A673 (cell line): ENCODE results near the gene TBC1D22A. TPM values are rescaled to one million over a fixed set of nuclear protein-coding genes. Genes with fewer than 3 reads are reported as not detected.
A peak's percentile ranks its signal among the peaks of the same experiment; 100 is the strongest.
"Not testable (repeated sequence)": the region's sequence is repeated elsewhere in the genome, so short reads cannot be mapped to it uniquely, and the experiment has no call there.

Experiments
- BruUV-seq: library from RNA; stranded (reverse); fragments of 400-500 nt; replicated peaks from 2 replicates; lab custom pipeline; 2021; lab: Mats Ljungman, UMichigan
- CTCF ChIA-PET: fragments of 300-600 bp; sonication (Branson Sonifier 250); formaldehyde crosslinking; loops from one replicate; lab custom pipeline; 2022; ENCODE audit warnings: antibody characterized with exemption; lab: Charles Lee
- POLR2A ChIA-PET: fragments of 300-600 bp; sonication (Branson Sonifier 250); formaldehyde crosslinking; loops from one replicate; lab custom pipeline; 2022; ENCODE audit warnings: antibody characterized with exemption; ENCODE audit not compliant: low non-redundant PET; lab: Charles Lee
- DNase-seq: peaks from one replicate; pipeline ENCODE4 v3.0.0-alpha.2; 2015; ENCODE audit warnings: low spot score
- H3K27ac ChIP-seq: fragments of 200-600 bp; sonication (generic); 2 replicates; pipeline ENCODE4 v1.5.1; 2016; ENCODE audit warnings: mixed run types, low read depth, mild to moderate bottlenecking, mixed read lengths, antibody characterized with exemption, low read length; ENCODE audit not compliant: poor library complexity, severe bottlenecking
- H3K27me3 ChIP-seq: fragments of 200-600 bp; sonication (generic); replicated peaks from 2 replicates; pipeline ENCODE4 v1.6.1; 2017; ENCODE audit warnings: mixed run types, low read depth, mild to moderate bottlenecking, mixed read lengths, antibody characterized with exemption, low read length; ENCODE audit not compliant: insufficient read depth, poor library complexity
- H3K36me3 ChIP-seq: fragments of 200-600 bp; sonication (generic); 2 replicates; pipeline ENCODE4 v1.6.1; 2016; ENCODE audit warnings: mixed run types, mild to moderate bottlenecking, mixed read lengths, antibody characterized with exemption, low read length; ENCODE audit not compliant: insufficient read depth, poor library complexity, severe bottlenecking
- H3K4me1 ChIP-seq: fragments of 200-600 bp; sonication (generic); 2 replicates; pipeline ENCODE4 v1.6.1; 2017; ENCODE audit warnings: mixed run types, mild to moderate bottlenecking, mixed read lengths, antibody characterized with exemption, low read length; ENCODE audit not compliant: insufficient read depth, poor library complexity, severe bottlenecking
- H3K4me3 ChIP-seq: fragments of 200-600 bp; sonication (generic); 2 replicates; pipeline ENCODE4 v1.5.1; 2016; ENCODE audit warnings: low read depth, mixed run types, mild to moderate bottlenecking, mixed read lengths, low read length; ENCODE audit not compliant: poor library complexity, severe bottlenecking
- H3K9me3 ChIP-seq: fragments of 200-600 bp; sonication (generic); 2 replicates; pipeline ENCODE4 v1.6.1; 2016; ENCODE audit warnings: mixed run types, low read depth, mild to moderate bottlenecking, mixed read lengths, antibody characterized with exemption, low read length; ENCODE audit not compliant: poor library complexity, severe bottlenecking
- CTCF ChIP-seq: fragments of 300-800, 200-600 bp; sonication (generic); conservative IDR thresholded peaks from 2 replicates; pipeline ENCODE4 v1.5.1; 2017; ENCODE audit warnings: low read depth, mild to moderate bottlenecking, antibody characterized with exemption, low read length, moderate library complexity, mixed read lengths
- EZH2 ChIP-seq: fragments of 200-600 bp; sonication (generic); IDR thresholded peaks from 2 replicates; pipeline ENCODE4 v1.6.1; 2017; ENCODE audit warnings: borderline replicate concordance, low read depth, mild to moderate bottlenecking, mixed read lengths, antibody characterized with exemption, low read length; ENCODE audit not compliant: poor library complexity, severe bottlenecking
- intact Hi-C: fragments of 100-400 bp; cut with micrococcal nuclease; formaldehyde crosslinking; loops from one replicate; pipeline ENCODE4 v1.10.0; 2022; ENCODE audit not compliant: unreplicated experiment
- total RNA-seq: library from RNA; stranded (reverse); gene quantifications from 2 replicates; pipeline ENCODE4 v1.2.3, GENCODE V29; 2021

The TBC1D22A gene
- total RNA-seq, 1 experiment from 2014 or later: 22.5 TPM

- ChIA-PET POLR2A (no interaction called here), CTCF (no interaction called here)
- no peaks in the 10 kb centered on the region for H3K27me3 ChIP-seq
- DNase-seq: peak; percentile 15
- no TSS peak for BruUV-seq
- no peak overlapping the region for H3K4me3 ChIP-seq
- no peaks in the 10 kb centered on the region for H3K36me3 ChIP-seq
- no peaks in the 10 kb centered on the region for H3K4me1 ChIP-seq
- TF ChIP-seq EZH2 (no peak), CTCF (peak; percentile 39)
- no peaks in the 10 kb centered on the region for H3K9me3 ChIP-seq
- H3K27ac ChIP-seq: no peak overlapping the region
- intact Hi-C loops: no loop called here
These were observed 406.7 kb downstream of the TBC1D22A start for GRCh38 chr22:47168900-47169800.

GRCh38 chr22:47169801-47170140 is 407.3 kb downstream of the TBC1D22A start:
- Histone ChIP-seq H3K9me3 (no peaks in the 10 kb centered on the region), H3K27ac (no peak overlapping the region), H3K27me3 (no peaks in the 10 kb centered on the region), H3K4me1 (no peaks in the 10 kb centered on the region), H3K4me3 (no peak overlapping the region), H3K36me3 (no peaks in the 10 kb centered on the region)
- intact Hi-C loops: no loop called here
- TF ChIP-seq EZH2: no peak
- TF ChIP-seq CTCF: no peak
- CTCF ChIA-PET: no interaction called here
- BruUV-seq: no TSS peak
- no peak for DNase-seq
- POLR2A ChIA-PET: no interaction called here

GRCh38 chr22:47170511-47171440 is 408.3 kb downstream of the TBC1D22A start:
- CTCF ChIA-PET, H3K27ac ChIP-seq, BruUV-seq, H3K4me1 ChIP-seq, H3K27me3 ChIP-seq, H3K4me3 ChIP-seq, H3K9me3 ChIP-seq, DNase-seq, POLR2A ChIA-PET, intact Hi-C loops, H3K36me3 ChIP-seq: not testable (repeated sequence)
